Ishikawa (cell line): ENCODE measurements around the gene XG.

ENCODE experiments used
- CEBPB ChIP-seq: IDR thresholded peaks from 2 replicates; pipeline ENCODE4 v1.6.1; 2012
- CREB1 ChIP-seq: IDR thresholded peaks from 2 replicates; pipeline ENCODE4 v1.6.1; 2012; ENCODE audit warnings: low read depth
- EGR1 ChIP-seq: IDR thresholded peaks from 2 replicates; pipeline ENCODE4 v1.6.1; 2012
- EP300 ChIP-seq: IDR thresholded peaks from 2 replicates; pipeline ENCODE4 v1.6.1; 2012; ENCODE audit warnings: borderline replicate concordance
- FOXM1 ChIP-seq: IDR thresholded peaks from 2 replicates; pipeline ENCODE4 v1.6.1; 2012; ENCODE audit warnings: low read depth, borderline replicate concordance
- NFIC ChIP-seq: IDR thresholded peaks from 2 replicates; pipeline ENCODE4 v1.6.1; 2012
- RAD21 ChIP-seq: IDR thresholded peaks from 2 replicates; pipeline ENCODE4 v1.6.1; 2012; ENCODE audit warnings: low read depth
- TAF1 ChIP-seq: IDR thresholded peaks from 2 replicates; pipeline ENCODE4 v1.6.1; 2012; ENCODE audit warnings: low read depth, mild to moderate bottlenecking
- TCF12 ChIP-seq: IDR thresholded peaks from 2 replicates; pipeline ENCODE4 v1.6.1; 2012; ENCODE audit warnings: low read depth
- TEAD4 ChIP-seq: IDR thresholded peaks from 2 replicates; pipeline ENCODE4 v1.6.1; 2012
- YY1 ChIP-seq: IDR thresholded peaks from 2 replicates; pipeline ENCODE4 v1.6.1; 2012; ENCODE audit warnings: low read depth
- ZBTB7A ChIP-seq: IDR thresholded peaks from 2 replicates; pipeline ENCODE4 v1.6.1; 2012; ENCODE audit warnings: low read depth
- TF ChIP-seq, protein P1 (sequence below): IDR thresholded peaks from 2 replicates; pipeline ENCODE4 v1.6.1; 2012
- TF ChIP-seq, protein P2 (sequence below): IDR thresholded peaks from 2 replicates; pipeline ENCODE4 v1.6.1; 2012
- TF ChIP-seq, protein P3 (sequence below): IDR thresholded peaks from 2 replicates; pipeline ENCODE4 v1.6.1; 2012; ENCODE audit warnings: low read depth, mild to moderate bottlenecking

Gene XG

DNA sequence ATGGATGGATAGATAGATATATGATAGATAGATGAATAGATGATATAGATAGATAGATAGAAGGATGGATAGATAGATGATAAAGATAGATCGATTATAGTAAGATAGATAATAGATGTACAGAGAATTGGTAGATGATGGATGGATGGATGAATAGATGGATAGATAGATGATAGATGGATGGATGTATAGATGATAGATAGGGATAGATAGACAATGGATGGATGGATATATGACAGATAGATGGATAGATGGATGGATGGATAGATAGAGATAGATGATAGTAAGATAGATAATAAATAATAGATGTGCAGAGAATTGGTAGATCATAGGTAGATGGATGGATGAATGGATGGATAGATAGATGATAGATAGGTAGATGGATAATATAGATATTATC lies 89.1 kb downstream of the XG start:
- TF ChIP-seq ZBTB7A (no peak), TCF12 (no peak)

DNA sequence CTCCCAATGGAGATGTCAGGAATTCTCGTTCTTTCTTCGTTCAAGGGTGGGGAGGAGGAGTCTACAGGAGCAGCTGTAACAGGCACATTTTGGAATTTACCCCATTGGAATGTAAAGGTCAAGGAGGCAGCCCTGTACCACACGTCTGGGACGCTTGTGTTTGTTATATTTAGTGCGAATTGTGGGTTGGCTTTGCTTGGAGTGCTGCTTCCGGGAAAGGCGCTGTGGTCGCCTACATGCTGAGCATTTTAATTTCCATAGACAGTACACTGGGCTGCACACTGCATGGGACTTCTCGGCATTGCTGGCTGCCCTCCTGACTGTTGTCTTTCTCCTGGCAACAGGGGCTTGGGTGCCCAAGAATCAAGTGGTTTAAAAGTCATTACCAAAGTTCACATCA lies 89.7 kb downstream of the XG start:
- no peak for TF ChIP-seq YY1
- no peak for TF ChIP-seq NFIC
- TF ChIP-seq, protein P1, sequence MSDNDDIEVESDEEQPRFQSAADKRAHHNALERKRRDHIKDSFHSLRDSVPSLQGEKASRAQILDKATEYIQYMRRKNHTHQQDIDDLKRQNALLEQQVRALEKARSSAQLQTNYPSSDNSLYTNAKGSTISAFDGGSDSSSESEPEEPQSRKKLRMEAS, result no peak
- TF ChIP-seq TAF1, result no peak
- TF ChIP-seq ZBTB7A, result no peak
- TF ChIP-seq TEAD4, result no peak
- TF ChIP-seq EGR1, result no peak
- TF ChIP-seq EP300, result no peak
- TF ChIP-seq, protein P2, sequence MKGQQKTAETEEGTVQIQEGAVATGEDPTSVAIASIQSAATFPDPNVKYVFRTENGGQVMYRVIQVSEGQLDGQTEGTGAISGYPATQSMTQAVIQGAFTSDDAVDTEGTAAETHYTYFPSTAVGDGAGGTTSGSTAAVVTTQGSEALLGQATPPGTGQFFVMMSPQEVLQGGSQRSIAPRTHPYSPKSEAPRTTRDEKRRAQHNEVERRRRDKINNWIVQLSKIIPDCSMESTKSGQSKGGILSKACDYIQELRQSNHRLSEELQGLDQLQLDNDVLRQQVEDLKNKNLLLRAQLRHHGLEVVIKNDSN, result no peak
- TF ChIP-seq FOXM1, result no peak
- TF ChIP-seq TCF12, result no peak
- TF ChIP-seq CREB1, result no peak

DNA sequence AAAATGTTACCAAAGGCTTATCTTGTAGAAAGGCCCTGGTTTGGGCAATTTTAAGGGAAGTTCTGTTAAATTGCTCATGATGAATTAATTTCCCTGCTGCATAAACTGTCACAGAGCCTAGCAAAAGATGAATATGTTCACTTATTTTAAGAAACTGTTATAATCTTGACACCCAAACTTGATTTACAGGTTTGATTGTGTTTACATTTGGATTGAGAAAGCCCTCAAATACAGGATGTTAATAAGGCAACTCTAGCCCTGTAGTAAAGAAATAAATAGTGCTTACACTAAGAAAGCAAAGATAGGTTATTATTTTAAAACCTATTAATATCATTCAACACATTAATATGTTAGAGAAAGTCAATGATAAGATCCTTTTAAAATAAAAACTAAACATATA lies 95.2 kb downstream of the XG start:
- no peak for TF ChIP-seq EGR1

DNA sequence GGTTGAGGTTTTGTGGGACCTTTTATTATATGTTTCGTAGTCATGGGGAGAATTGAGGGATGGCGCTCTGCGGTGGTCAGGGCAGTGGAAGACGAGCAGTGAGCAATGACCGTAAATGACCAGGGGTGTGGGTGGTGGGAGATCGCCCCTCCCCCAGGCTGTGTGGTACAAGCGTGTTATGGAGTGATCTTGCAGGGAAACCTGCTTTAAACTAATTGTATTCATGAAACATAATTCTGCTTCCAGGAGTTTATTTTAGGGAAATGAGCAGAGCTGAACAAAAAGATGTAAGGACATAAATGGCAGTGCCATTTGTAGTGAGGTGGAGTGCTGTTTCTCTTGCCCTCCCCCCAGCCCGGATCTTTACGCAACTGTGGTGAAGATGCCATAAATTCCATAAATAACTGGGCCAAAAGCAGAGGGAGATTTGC lies 97.0 kb downstream of the XG start:
- TF ChIP-seq EP300, result no peak
- peak; percentile 60 for TF ChIP-seq TEAD4
- TF ChIP-seq, protein P1, result no peak
- TF ChIP-seq CEBPB, result peak; percentile 47; the same call in 1 of the 2 replicates

DNA sequence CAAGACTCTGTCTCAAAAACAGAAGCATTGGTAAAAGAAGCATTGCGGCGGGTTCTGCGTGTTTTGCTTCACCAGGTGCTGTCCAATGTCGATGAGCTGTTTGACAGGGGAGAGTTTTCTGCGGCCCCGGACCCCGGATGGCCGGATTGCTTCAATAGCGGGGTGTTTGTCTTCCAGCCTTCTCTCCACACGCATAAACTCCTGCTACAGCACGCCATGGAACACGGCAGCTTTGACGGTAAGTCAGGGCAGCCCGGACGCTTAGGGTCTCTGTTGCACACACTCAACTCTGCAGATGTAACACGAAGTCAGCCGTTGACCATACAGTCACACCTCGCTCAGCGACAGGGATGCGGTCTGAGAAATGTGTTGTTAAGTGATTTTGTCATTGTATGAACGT lies 103.1 kb downstream of the XG start:
- TF ChIP-seq ZBTB7A, result no peak
- TF ChIP-seq YY1, result no peak
- TF ChIP-seq NFIC, result no peak

DNA sequence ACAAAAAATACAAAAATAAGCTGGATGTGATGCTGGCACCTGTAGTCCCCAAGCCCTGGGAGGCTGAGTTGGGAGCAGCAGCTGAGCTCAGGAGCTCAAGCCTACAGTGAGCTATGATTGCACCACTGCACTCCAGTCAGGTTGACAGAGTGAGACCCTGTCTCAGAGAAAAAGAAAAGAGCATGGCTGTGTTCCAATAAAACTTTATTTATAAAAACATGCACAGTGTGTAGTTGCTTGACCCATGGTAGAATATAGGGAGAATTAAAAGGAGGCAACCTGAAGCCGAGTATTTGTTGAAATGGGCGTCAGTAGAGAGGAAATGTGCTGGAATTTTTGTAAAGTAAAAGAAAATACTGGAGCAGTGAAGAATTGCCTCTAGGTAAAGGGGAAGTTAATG lies 103.9 kb downstream of the XG start:
- TF ChIP-seq FOXM1, result no peak
- no peak for TF ChIP-seq TCF12
- no peak for TF ChIP-seq EGR1
- TF ChIP-seq CEBPB, result no peak
- TF ChIP-seq, protein P2, result no peak
- TF ChIP-seq EP300, result no peak
- TF ChIP-seq, protein P3, sequence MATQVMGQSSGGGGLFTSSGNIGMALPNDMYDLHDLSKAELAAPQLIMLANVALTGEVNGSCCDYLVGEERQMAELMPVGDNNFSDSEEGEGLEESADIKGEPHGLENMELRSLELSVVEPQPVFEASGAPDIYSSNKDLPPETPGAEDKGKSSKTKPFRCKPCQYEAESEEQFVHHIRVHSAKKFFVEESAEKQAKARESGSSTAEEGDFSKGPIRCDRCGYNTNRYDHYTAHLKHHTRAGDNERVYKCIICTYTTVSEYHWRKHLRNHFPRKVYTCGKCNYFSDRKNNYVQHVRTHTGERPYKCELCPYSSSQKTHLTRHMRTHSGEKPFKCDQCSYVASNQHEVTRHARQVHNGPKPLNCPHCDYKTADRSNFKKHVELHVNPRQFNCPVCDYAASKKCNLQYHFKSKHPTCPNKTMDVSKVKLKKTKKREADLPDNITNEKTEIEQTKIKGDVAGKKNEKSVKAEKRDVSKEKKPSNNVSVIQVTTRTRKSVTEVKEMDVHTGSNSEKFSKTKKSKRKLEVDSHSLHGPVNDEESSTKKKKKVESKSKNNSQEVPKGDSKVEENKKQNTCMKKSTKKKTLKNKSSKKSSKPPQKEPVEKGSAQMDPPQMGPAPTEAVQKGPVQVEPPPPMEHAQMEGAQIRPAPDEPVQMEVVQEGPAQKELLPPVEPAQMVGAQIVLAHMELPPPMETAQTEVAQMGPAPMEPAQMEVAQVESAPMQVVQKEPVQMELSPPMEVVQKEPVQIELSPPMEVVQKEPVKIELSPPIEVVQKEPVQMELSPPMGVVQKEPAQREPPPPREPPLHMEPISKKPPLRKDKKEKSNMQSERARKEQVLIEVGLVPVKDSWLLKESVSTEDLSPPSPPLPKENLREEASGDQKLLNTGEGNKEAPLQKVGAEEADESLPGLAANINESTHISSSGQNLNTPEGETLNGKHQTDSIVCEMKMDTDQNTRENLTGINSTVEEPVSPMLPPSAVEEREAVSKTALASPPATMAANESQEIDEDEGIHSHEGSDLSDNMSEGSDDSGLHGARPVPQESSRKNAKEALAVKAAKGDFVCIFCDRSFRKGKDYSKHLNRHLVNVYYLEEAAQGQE, result no peak
- no peak for TF ChIP-seq TAF1
- no peak for TF ChIP-seq TEAD4
- TF ChIP-seq, protein P1, result no peak
- TF ChIP-seq YY1, result no peak

DNA sequence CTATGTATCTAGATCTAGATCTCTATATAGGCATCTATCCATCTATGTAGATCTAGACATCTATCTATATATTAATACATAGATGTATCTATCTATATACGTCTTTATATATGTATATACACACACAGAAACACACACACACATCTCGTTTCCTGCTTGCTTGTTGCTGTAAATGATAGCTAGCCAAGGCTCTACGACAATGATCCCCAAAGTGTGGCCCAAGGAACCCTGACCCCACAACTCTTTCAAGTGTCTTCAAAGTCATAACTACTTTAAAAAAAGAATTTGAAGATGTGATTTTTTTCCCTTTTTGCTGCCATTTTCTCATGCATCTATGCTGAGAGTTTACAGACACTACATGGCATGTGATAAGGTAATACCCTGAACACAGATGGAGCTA lies 105.7 kb downstream of the XG start:
- no peak for TF ChIP-seq CEBPB
- TF ChIP-seq TCF12, result no peak
- no peak for TF ChIP-seq TAF1
- no peak for TF ChIP-seq ZBTB7A
- no peak for TF ChIP-seq YY1
- no peak for TF ChIP-seq CREB1
- TF ChIP-seq TEAD4, result no peak
- no peak for TF ChIP-seq RAD21
- TF ChIP-seq EGR1, result no peak
- TF ChIP-seq, protein P1, result no peak
- TF ChIP-seq FOXM1, result no peak
- TF ChIP-seq, protein P2, result no peak
- TF ChIP-seq EP300, result no peak
- TF ChIP-seq NFIC, result no peak

DNA sequence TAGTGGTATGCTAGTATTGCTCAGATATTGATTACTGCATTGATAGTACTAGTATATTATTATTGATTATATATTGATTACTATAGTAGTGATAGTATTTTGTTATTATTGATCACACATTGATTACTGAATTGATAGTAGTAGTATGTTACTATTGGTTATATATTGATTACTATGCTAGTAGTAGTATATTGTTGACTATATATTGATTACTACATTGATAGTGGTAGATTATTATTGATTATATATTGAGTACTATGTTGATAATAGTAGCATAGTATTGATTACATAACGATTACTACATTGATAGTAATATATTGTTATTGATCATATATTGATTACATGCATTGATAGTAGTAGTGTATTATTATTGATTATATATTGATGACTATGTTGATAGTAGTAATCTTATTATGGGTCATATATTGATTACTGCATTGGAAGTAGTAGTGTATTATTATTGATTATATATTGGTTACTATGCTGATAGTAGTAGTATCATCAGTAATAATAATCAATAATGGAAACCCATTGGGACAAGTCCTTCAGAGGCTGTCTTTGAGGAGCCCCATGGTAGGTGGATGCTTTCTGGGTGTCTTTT lies 107.5 kb downstream of the XG start:
- TF ChIP-seq, protein P3, result no peak
- TF ChIP-seq RAD21, result no peak
- no peak for TF ChIP-seq FOXM1
- TF ChIP-seq CREB1, result no peak
- TF ChIP-seq TCF12, result no peak
- TF ChIP-seq TEAD4, result no peak
- TF ChIP-seq YY1, result no peak
